T-helper 17 cell (primary cell): ENCODE measurements around the gene LY6G6F. TPM values are rescaled to one million over a fixed set of nuclear protein-coding genes. Genes with fewer than 3 reads are reported as not detected.
A peak's percentile ranks its signal among the peaks of the same experiment; 100 is the strongest.

Experiments used
- ATAC-seq: fragments of 150-1000 bp; cut with Tn5 transposase; 2 replicates; pipeline ENCODE4 v1.10.0; 2021; ENCODE audit warnings: mild to moderate bottlenecking, moderate library complexity
- DNase-seq, 3 donors: peaks; one replicate each; pipeline versions ENCODE4 v3.0.0 to v3.0.0-alpha.2; 2020 to 2021
- H3K9me3 ChIP-seq: one replicate; pipeline ENCODE4 v1.7.0; 2013; ENCODE audit warnings: low read length, mild to moderate bottlenecking; ENCODE audit not compliant: control insufficient read depth, poor library complexity, severe bottlenecking
- H3K27ac Mint-ChIP-seq: one replicate; pipeline ENCODE4 v1.8.0; 2022; ENCODE audit warnings: mild to moderate bottlenecking, moderate library complexity, mixed read lengths
- H3K27me3 Mint-ChIP-seq: one replicate; pipeline ENCODE4 v1.8.0; 2022; ENCODE audit warnings: mixed read lengths
- H3K36me3 Mint-ChIP-seq: one replicate; pipeline ENCODE4 v1.8.0; 2022; ENCODE audit warnings: low read depth, mixed read lengths
- H3K4me1 Mint-ChIP-seq: one replicate; pipeline ENCODE4 v1.8.0; 2022; ENCODE audit warnings: mild to moderate bottlenecking, mixed read lengths
- H3K4me3 Mint-ChIP-seq: one replicate; pipeline ENCODE4 v1.8.0; 2022; ENCODE audit warnings: mild to moderate bottlenecking, moderate library complexity, mixed read lengths
- total RNA-seq, 4 donors: library from RNA in 2 of 4; stranded (reverse) in 2 of 4; gene quantifications; one replicate each; pipeline ENCODE4 v1.2.3 and lab custom pipeline; 2022 to 2026

The LY6G6F gene
- total RNA-seq, 2 donors from 2014 or later = 1.6 to 29.1 TPM

GRCh38 chr6:31737991-31738979, 31.6 kb downstream of the LY6G6F start:
- no peaks in the 10 kb centered on the region for H3K9me3 ChIP-seq
- peak overlapping the region; percentile 96 for H3K27ac Mint-ChIP-seq
- peak; percentile 29 to 54 (median 39) for DNase-seq
- peak; percentile 58 for ATAC-seq
- H3K4me3 Mint-ChIP-seq = peak overlapping the region; percentile 99
- H3K27me3 Mint-ChIP-seq = no peaks in the 10 kb centered on the region
- peaks cover 8% of the 10 kb centered on the region for H3K36me3 Mint-ChIP-seq
- peaks cover 67% of the 10 kb centered on the region for H3K4me1 Mint-ChIP-seq

- H3K36me3 Mint-ChIP-seq = peaks cover 8% of the 10 kb centered on the region
- H3K4me1 Mint-ChIP-seq = peaks cover 61% of the 10 kb centered on the region
- ATAC-seq (peak; percentile 90), DNase-seq (peak; percentile 87 to 94 (median 91))
- H3K27ac Mint-ChIP-seq = peak within 1 kb of the TSS; percentile 96
- peak within 1 kb of the TSS; percentile 99 for H3K4me3 Mint-ChIP-seq
- H3K27me3 Mint-ChIP-seq = no peaks in the 10 kb centered on the region
- H3K9me3 ChIP-seq = no peaks in the 10 kb centered on the region
These were observed 33.2 kb downstream of the LY6G6F start, which contains the start of gene MSH5 for GRCh38 chr6:31739639-31740396. Gene MSH5, plus strand, starts transcription at chr6:31740005. Its CDS starts 462 bp downstream, at chr6:31740467.

- DNase-seq = no peak
- H3K27ac Mint-ChIP-seq = peak overlapping the region; percentile 96
- H3K36me3 Mint-ChIP-seq = peaks cover 5% of the 10 kb centered on the region
- peaks cover 53% of the 10 kb centered on the region for H3K4me1 Mint-ChIP-seq
- H3K9me3 ChIP-seq = no peaks in the 10 kb centered on the region
- H3K27me3 Mint-ChIP-seq = no peaks in the 10 kb centered on the region
- ATAC-seq = no peak
- peak overlapping the region; percentile 97 for H3K4me3 Mint-ChIP-seq
These were observed 33.9 kb downstream of the LY6G6F start for GRCh38 chr6:31740397-31741223.

- Mint-ChIP-seq H3K4me3 (peak overlapping the region; percentile 33), H3K27ac (no peak overlapping the region), H3K36me3 (no peaks in the 10 kb centered on the region), H3K4me1 (peaks cover 45% of the 10 kb centered on the region), H3K27me3 (no peaks in the 10 kb centered on the region)
- ATAC-seq (no peak), DNase-seq (no peak)
- H3K9me3 ChIP-seq = no peaks in the 10 kb centered on the region
These were observed 35.1 kb downstream of the LY6G6F start for GRCh38 chr6:31741815-31742214.

GRCh38 chr6:31742894-31743293, 36.2 kb downstream of the LY6G6F start:
- H3K9me3 ChIP-seq = no peaks in the 10 kb centered on the region
- DNase-seq (no peak), ATAC-seq (no peak)
- H3K27me3 Mint-ChIP-seq = no peaks in the 10 kb centered on the region
- H3K4me3 Mint-ChIP-seq = no peak overlapping the region
- peaks cover 35% of the 10 kb centered on the region for H3K4me1 Mint-ChIP-seq
- peaks cover 2% of the 10 kb centered on the region for H3K36me3 Mint-ChIP-seq
- H3K27ac Mint-ChIP-seq = no peak overlapping the region

GRCh38 chr6:31744422-31744821, 37.8 kb downstream of the LY6G6F start:
- ATAC-seq (no peak), DNase-seq (no peak)
- H3K27ac Mint-ChIP-seq = no peak overlapping the region
- peaks cover 20% of the 10 kb centered on the region for H3K4me1 Mint-ChIP-seq
- no peak overlapping the region for H3K4me3 Mint-ChIP-seq
- H3K9me3 ChIP-seq = no peaks in the 10 kb centered on the region
- no peaks in the 10 kb centered on the region for H3K27me3 Mint-ChIP-seq
- H3K36me3 Mint-ChIP-seq = peaks cover 2% of the 10 kb centered on the region

GRCh38 chr6:31749301-31750036, 42.8 kb downstream of the LY6G6F start:
- H3K9me3 ChIP-seq = no peaks in the 10 kb centered on the region
- H3K36me3 Mint-ChIP-seq = peaks cover 2% of the 10 kb centered on the region
- H3K4me3 Mint-ChIP-seq = no peak overlapping the region
- ATAC-seq (no peak), DNase-seq (no peak)
- H3K27me3 Mint-ChIP-seq = no peaks in the 10 kb centered on the region
- no peak overlapping the region for H3K27ac Mint-ChIP-seq
- H3K4me1 Mint-ChIP-seq = no peaks in the 10 kb centered on the region

GRCh38 chr6:31750411-31751022, 43.9 kb downstream of the LY6G6F start:
- no peak overlapping the region for H3K4me3 Mint-ChIP-seq
- no peaks in the 10 kb centered on the region for H3K4me1 Mint-ChIP-seq
- H3K27me3 Mint-ChIP-seq = no peaks in the 10 kb centered on the region
- peaks cover 2% of the 10 kb centered on the region for H3K36me3 Mint-ChIP-seq
- H3K9me3 ChIP-seq = no peaks in the 10 kb centered on the region
- no peak overlapping the region for H3K27ac Mint-ChIP-seq
- ATAC-seq = no peak
- DNase-seq = no peak

GRCh38 chr6:31752739-31753319, 46.2 kb downstream of the LY6G6F start:
- no peak overlapping the region for H3K4me3 Mint-ChIP-seq

GRCh38 chr6:31758281-31758680, 51.6 kb downstream of the LY6G6F start:
- H3K4me3 Mint-ChIP-seq = no peak overlapping the region
- peaks cover 10% of the 10 kb centered on the region for H3K4me1 Mint-ChIP-seq
- DNase-seq (no peak), ATAC-seq (no peak)
- peak overlapping the region; percentile 75 for H3K27ac Mint-ChIP-seq
- no peaks in the 10 kb centered on the region for H3K9me3 ChIP-seq
- H3K36me3 Mint-ChIP-seq = peaks cover 4% of the 10 kb centered on the region
- H3K27me3 Mint-ChIP-seq = no peaks in the 10 kb centered on the region

More at GRCh38 chr6:31752739-31753319, 46.2 kb downstream of the LY6G6F start:
- H3K27ac Mint-ChIP-seq = no peak overlapping the region
- no peaks in the 10 kb centered on the region for H3K9me3 ChIP-seq
- H3K27me3 Mint-ChIP-seq = no peaks in the 10 kb centered on the region
- DNase-seq (no peak), ATAC-seq (no peak)
- peaks cover 2% of the 10 kb centered on the region for H3K4me1 Mint-ChIP-seq
- no peaks in the 10 kb centered on the region for H3K36me3 Mint-ChIP-seq
